Suprapubic skin (tissue), 4 donors: Measurements from ENCODE around the gene CSE1L.

ENCODE experiments used
- CTCF ChIP-seq, 2 donors: fragments of 200-600 bp in 1 of 2; fragments of 450-650 bp in 1 of 2; sonication (generic) in 1 of 2; IDR thresholded peaks; one replicate each; pipeline ENCODE4 v1.5.1; 2016 to 2019; ENCODE audit warnings: antibody characterized with exemption in 2 of 2, mild to moderate bottlenecking in 1 of 2, moderate library complexity in 1 of 2
- EP300 ChIP-seq: sonication (generic); formaldehyde crosslinking; IDR thresholded peaks from one replicate; pipeline ENCODE4 v1.6.1; 2017; ENCODE audit warnings: antibody characterized with exemption
- POLR2A ChIP-seq, 2 donors: fragments of 450-650 bp; IDR thresholded peaks; one replicate each; pipeline ENCODE4 v1.6.1; 2017; ENCODE audit warnings: antibody characterized with exemption in 2 of 2, mild to moderate bottlenecking in 2 of 2, moderate library complexity in 2 of 2
- POLR2AphosphoS5 ChIP-seq, 3 donors: sonication (generic); formaldehyde crosslinking; IDR thresholded peaks; one replicate each; pipeline ENCODE4 v1.6.1; 2017; ENCODE audit warnings: antibody characterized with exemption in 3 of 3

- TF ChIP-seq CTCF (IDR thresholded peaks at IDR 0.05) (no peak), POLR2A (IDR thresholded peaks at IDR 0.05) (peak; percentile 37 to 73), POLR2AphosphoS5 (IDR thresholded peaks at IDR 0.05) (peak; percentile 3 to 75 (median 39)), EP300 (no peak)
Observed at GRCh38 chr20:49046087-49046900, at the start of gene CSE1L.
